ENCODE data around the gene MRPL38.
A peak's percentile ranks its signal among the peaks of the same experiment; 100 is the strongest.
"Not testable (repeated sequence)": the region's sequence is repeated elsewhere in the genome, so short reads cannot be mapped to it uniquely, and the experiment has no call there.

The MRPL38 gene

GRCh38 chr17:75872434-75873351 is 32.0 kb downstream of the MRPL38 start:
- peak; percentile 89 for DNase-seq (ENCODE audit: low read depth)
- TF ChIP-seq CTCF (IDR thresholded peaks at IDR 0.05; ENCODE audit: low read length, missing control alignments): no peak
- no peak overlapping the region for H3K4me3 ChIP-seq (replicated peaks; ENCODE audit: low read depth, low read length)

DNA sequence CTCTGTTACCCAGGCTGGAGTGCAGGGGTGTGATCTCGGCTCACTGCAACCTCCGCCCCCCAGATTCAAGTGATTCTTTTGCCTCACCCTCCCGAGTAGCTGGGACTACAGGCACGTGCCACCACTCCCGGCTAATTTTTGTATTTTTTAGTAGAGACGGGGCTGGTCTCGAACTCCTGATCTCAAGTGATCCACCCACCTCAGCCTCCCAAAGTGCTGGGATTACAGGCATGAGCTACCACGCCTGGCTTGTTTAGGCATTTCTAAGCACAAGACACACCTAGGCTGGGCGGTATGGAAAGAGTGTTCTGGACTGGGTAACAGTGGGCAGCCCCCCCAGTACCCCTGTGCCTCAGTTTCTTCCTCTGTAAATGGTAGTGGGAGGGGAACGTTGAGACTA is 34.5 kb downstream of the MRPL38 start:
- not testable (repeated sequence) for H3K4me3 ChIP-seq (replicated peaks; ENCODE audit: low read depth, low read length); DNase-seq (ENCODE audit: low read depth)

- peak overlapping the region; percentile 3 for H3K4me3 ChIP-seq (replicated peaks; ENCODE audit: low read depth, low read length)
- TF ChIP-seq CTCF (IDR thresholded peaks at IDR 0.05; ENCODE audit: low read length, missing control alignments): no peak
- DNase-seq (ENCODE audit: low read depth): peak; percentile 79
These were observed 35.2 kb downstream of the MRPL38 start for GRCh38 chr17:75869282-75870141.

DNA sequence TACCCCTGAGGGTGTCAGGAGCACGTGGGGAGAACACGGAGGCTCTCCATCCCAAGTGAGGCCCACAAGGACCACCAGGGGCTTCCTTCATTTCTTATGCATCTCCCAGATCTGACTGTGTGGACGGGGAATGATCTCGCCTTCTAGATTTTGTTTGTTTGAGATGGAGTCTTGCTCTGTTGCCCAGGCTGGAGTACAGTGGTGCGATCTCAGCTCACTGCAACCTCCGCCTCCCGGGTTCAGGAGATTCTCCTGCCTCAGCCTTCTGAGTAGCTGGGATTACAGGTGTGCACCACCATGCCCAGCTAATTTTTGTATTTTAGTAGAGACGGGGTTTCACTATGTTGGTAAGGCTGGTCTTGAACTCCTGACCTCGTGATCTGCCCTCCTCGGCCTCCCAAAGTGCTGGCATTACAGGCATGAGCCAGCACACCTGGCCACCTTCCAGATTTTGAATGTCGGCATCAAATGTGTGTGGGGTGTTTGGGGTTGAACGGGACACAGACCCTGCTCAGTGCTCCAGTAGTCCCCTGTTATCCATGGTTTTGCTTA is 35.9 kb downstream of the MRPL38 start:
- H3K4me3 ChIP-seq (replicated peaks; ENCODE audit: low read depth, low read length): not testable (repeated sequence)

DNA sequence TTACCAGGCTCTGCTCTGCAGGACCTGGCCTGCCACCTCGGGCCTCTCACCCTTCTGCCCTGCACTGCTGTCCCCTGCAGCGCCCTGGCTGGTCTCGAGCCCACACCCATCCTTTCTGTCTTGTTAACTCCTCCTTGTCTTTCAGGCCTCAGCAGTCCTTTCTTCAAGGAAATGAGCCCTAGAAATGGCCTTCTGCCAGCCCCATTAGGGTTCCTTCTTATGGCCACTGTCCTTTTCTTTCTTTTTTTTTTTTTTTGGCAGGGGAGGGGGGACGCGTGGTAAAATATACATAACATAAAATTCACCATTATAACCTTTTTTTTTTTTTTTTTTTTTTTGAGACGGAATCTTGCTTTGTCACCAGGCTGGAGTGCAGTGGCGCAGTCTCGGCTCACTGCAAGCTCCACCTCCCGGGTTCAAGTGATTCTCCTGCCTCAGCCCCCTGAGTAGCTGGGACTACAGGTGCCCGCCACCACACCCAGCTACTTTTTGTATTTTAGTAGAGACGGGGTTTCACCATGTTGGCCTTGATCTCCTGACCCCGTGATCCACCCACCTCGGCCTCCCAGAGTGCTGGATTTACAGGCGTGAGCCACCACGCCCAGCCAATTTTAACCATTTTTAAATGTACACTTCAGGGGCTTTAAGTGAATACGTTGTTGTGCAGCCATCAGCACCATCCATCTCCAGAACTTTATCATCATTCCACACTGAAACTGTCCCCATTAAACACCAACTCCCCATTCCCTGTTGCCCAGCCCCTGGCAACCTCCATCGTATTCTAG is 39.1 kb downstream of the MRPL38 start:
- DNase-seq (ENCODE audit: low read depth); H3K4me3 ChIP-seq (replicated peaks; ENCODE audit: low read depth, low read length): not testable (repeated sequence)

More for the DNA sequence above, 35.9 kb downstream of the MRPL38 start:
- not testable (repeated sequence) for DNase-seq (ENCODE audit: low read depth)

- not testable (repeated sequence) for H3K4me3 ChIP-seq (replicated peaks; ENCODE audit: low read depth, low read length); DNase-seq (ENCODE audit: low read depth)
These were observed 39.8 kb downstream of the MRPL38 start for GRCh38 chr17:75864887-75865286.

GRCh38 chr17:75864448-75864871 is 40.2 kb downstream of the MRPL38 start:
- no peak for TF ChIP-seq CTCF (IDR thresholded peaks at IDR 0.05; ENCODE audit: low read length, missing control alignments)
- H3K4me3 ChIP-seq (replicated peaks; ENCODE audit: low read depth, low read length): no peak overlapping the region
- DNase-seq (ENCODE audit: low read depth): peak; percentile 86

DNA sequence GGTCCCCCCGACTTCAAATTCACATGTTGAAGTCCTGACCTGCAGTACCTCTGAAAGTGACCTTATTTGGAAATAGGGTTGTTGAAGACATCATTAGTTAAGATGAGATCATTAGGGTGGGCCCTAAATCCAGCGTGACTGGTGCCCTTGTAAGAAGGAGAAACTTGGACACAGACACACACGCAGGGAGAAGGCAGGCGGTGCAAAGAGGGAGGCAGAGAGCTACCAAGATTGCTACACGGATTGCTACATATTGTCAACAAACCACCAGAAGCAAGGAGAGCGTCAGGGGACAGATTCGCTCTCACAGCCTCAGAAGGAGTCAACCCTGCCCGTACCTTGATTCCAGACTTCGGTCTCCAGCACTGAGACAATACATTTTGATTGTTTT is 42.8 kb downstream of the MRPL38 start:
- no peak for DNase-seq (ENCODE audit: low read depth)
- no peak for TF ChIP-seq CTCF (IDR thresholded peaks at IDR 0.05; ENCODE audit: low read length, missing control alignments)
- H3K4me3 ChIP-seq (replicated peaks; ENCODE audit: low read depth, low read length): no peak overlapping the region

GRCh38 chr17:75859358-75859757 is 45.3 kb downstream of the MRPL38 start:
- H3K4me3 ChIP-seq (replicated peaks; ENCODE audit: low read depth, low read length); DNase-seq (ENCODE audit: low read depth): not testable (repeated sequence)
